Adrenal gland (tissue), 12 donors: ENCODE results near the gene PARD3B. TPM values are rescaled to one million over a fixed set of nuclear protein-coding genes. Genes with fewer than 3 reads are reported as not detected.

ENCODE experiments used
- DNase-seq, 7 donors: peaks; one replicate each; pipeline ENCODE4 v3.0.0-alpha.2; 2019 to 2020
- H3K27ac ChIP-seq, 5 donors: fragments of 200-600 bp; sonication (generic) in 4 of 5; 1 replicate in 3 of 5; 2 replicates in 2 of 5; pipeline versions ENCODE4 v1.5.1 to v1.8.0; 2016 to 2020; ENCODE audit warnings: mild to moderate bottlenecking in 1 of 5
- H3K27me3 ChIP-seq: fragments of 200-600 bp; 2 replicates; pipeline ENCODE4 v1.8.0; 2021
- H3K36me3 ChIP-seq, 2 donors: fragments of 200-600 bp; replicated peaks in 1 of 2; 1 replicate in 1 of 2; 2 replicates in 1 of 2; pipeline versions ENCODE4 v1.5.1 to v1.8.0; 2018 to 2022
- H3K4me1 ChIP-seq, 2 donors: fragments of 200-600 bp; replicated peaks in 1 of 2; 1 replicate in 1 of 2; 2 replicates in 1 of 2; pipeline versions ENCODE4 v1.5.1 to v1.8.0; 2018 to 2021
- H3K4me3 ChIP-seq, 4 donors: fragments of 200-600 bp; sonication (generic) in 3 of 4; one replicate each; pipeline ENCODE4 v1.5.1; 2016 to 2018
- H3K9me3 ChIP-seq, 3 donors: fragments of 200-600 bp; sonication (generic) in 1 of 3; replicated peaks in 1 of 3; 1 replicate in 2 of 3; 2 replicates in 1 of 3; pipeline versions ENCODE4 v1.5.1 to v1.8.0; 2016 to 2021
- CTCF ChIP-seq, 6 experiments: fragments of 450-650 bp in 4 of 6; fragments of 200-600 bp in 2 of 6; sonication (generic) in 1 of 6; IDR thresholded peaks; 1 replicate in 5 of 6; 2 replicates in 1 of 6; pipeline versions ENCODE4 v1.5.1 to v1.8.0; 2016 to 2021; ENCODE audit warnings: antibody characterized with exemption in 6 of 6, mild to moderate bottlenecking in 2 of 6, moderate library complexity in 1 of 6
- POLR2A ChIP-seq, 2 donors: fragments of 450-650 bp; IDR thresholded peaks; one replicate each; pipeline ENCODE4 v1.6.1; 2017; ENCODE audit warnings: antibody characterized with exemption in 2 of 2, mild to moderate bottlenecking in 2 of 2, moderate library complexity in 1 of 2
- WGBS, 4 donors: extraction: QIAGEN DNeasy Blood & Tissue Kit in 2 of 4; methylation state at CpG; one replicate each; pipeline versions ENCODE4 v1.1.5 to v1.1.7; 2013 to 2017; 5-methylcytosine and 5-hydroxymethylcytosine counted together
- intact Hi-C, 2 donors: fragments of 100-400 bp; cut with DNase I; formaldehyde crosslinking; loops; one replicate each; pipeline versions ENCODE4 v1.14.1 to v1.15.0; 2022 to 2023
- polyA plus RNA-seq, 3 donors: library from polyadenylated mRNA; stranded (reverse); fragments of 200-250 nt in 2 of 3; fragments of 350-450 nt in 1 of 3; fragmentation: Illumina TruSeq in 1 of 3; extraction: RNeasy Lipid Tissue Mini Kit (QIAGEN cat#74804) in 1 of 3; gene quantifications; one replicate each; pipeline ENCODE4 v1.2.3, GENCODE V29; 2013 to 2014
- total RNA-seq, 9 donors: library from RNA; depleted of rRNA in 4 of 9; stranded (reverse); fragments of >200 nt in 4 of 9; fragments of 120-200 nt in 1 of 9; fragmentation: NEBNext Ultra II Directional in 1 of 9; extraction: Animal tissue kit (Norgen Biotek cat#: 25700) in 1 of 9; gene quantifications; one replicate each; pipeline versions ENCODE4 v1.1.0 to v1.2.4, GENCODE V29; 2013 to 2023
- donor health status: healthy with polysubstance abuse.
- donor health status: Bipolar disorder and iron deficiency.
- donor health status: DM: yes; HTN: yes; CAD: no.
- donor health status: DM: no; HTN: no; CAD: no.
- donor health status: DM: no; HTN: no; CAD: no.
- donor health status: DM: yes; HTN: yes; CAD: no.

Gene PARD3B
- total and polyA plus RNA-seq, 12 donors: 1.9 to 20.4 (median 9.5) TPM

- no peaks in the 10 kb centered on the region for H3K36me3 ChIP-seq
- intact Hi-C loops: no loop called here
- no peak for TF ChIP-seq POLR2A (IDR thresholded peaks at IDR 0.05)
- no peak for TF ChIP-seq CTCF (IDR thresholded peaks at IDR 0.05)
- H3K4me1 ChIP-seq: no peaks in the 10 kb centered on the region
- no peaks in the 10 kb centered on the region for H3K27me3 ChIP-seq
- DNase-seq: no peak
- no peak overlapping the region for H3K4me3 ChIP-seq
- no peak overlapping the region for H3K27ac ChIP-seq
- no peaks in the 10 kb centered on the region for H3K9me3 ChIP-seq
Observed at GRCh38 chr2:205372141-205372540, 826.9 kb downstream of the PARD3B start.

- 79 to 85% (median 81%) methylated on average over 9 of the region's 9 CpGs for WGBS, 4 donors
- TF ChIP-seq POLR2A (IDR thresholded peaks at IDR 0.05): no peak
- no peak for TF ChIP-seq CTCF (IDR thresholded peaks at IDR 0.05)
- no peaks in the 10 kb centered on the region for H3K4me1 ChIP-seq
- intact Hi-C loops: no loop called here
- DNase-seq: no peak
- no peak overlapping the region for H3K4me3 ChIP-seq
- no peaks in the 10 kb centered on the region for H3K9me3 ChIP-seq
- H3K36me3 ChIP-seq: no peaks in the 10 kb centered on the region
- H3K27me3 ChIP-seq: no peaks in the 10 kb centered on the region
- H3K27ac ChIP-seq: no peak overlapping the region
Observed at GRCh38 chr2:205375461-205376448, 830.5 kb downstream of the PARD3B start.

GRCh38 chr2:205377324-205377723, 832.0 kb downstream of the PARD3B start:
- no peak overlapping the region for H3K27ac ChIP-seq
- H3K9me3 ChIP-seq: no peaks in the 10 kb centered on the region
- no peak overlapping the region for H3K4me3 ChIP-seq
- TF ChIP-seq POLR2A (IDR thresholded peaks at IDR 0.05) (no peak), CTCF (IDR thresholded peaks at IDR 0.05) (no peak)
- DNase-seq: no peak
- no peaks in the 10 kb centered on the region for H3K4me1 ChIP-seq
- no peaks in the 10 kb centered on the region for H3K27me3 ChIP-seq
- no peaks in the 10 kb centered on the region for H3K36me3 ChIP-seq
- intact Hi-C loops: no loop called here

GRCh38 chr2:205383601-205384000, 838.3 kb downstream of the PARD3B start:
- no peak overlapping the region for H3K27ac ChIP-seq
- peaks cover 0 to 6% of the 10 kb centered on the region in 2 donors for H3K4me1 ChIP-seq
- H3K36me3 ChIP-seq: no peaks in the 10 kb centered on the region
- intact Hi-C loops: no loop called here
- 94 to 100% (median 97%) methylated on average over 2 of the region's 2 CpGs for WGBS, 4 donors
- TF ChIP-seq CTCF (IDR thresholded peaks at IDR 0.05): no peak
- no peak overlapping the region for H3K4me3 ChIP-seq
- no peaks in the 10 kb centered on the region for H3K27me3 ChIP-seq
- no peaks in the 10 kb centered on the region for H3K9me3 ChIP-seq
- no peak for DNase-seq
